Measurements from ENCODE around the gene HK2.

- no peak for TF ChIP-seq CTCF (IDR thresholded peaks at IDR 0.05)
- TF ChIP-seq POLR2A (IDR thresholded peaks at IDR 0.05), result no peak
- TF ChIP-seq POLR2AphosphoS5 (IDR thresholded peaks at IDR 0.05), result no peak
Measured at GRCh38 chr2:74862020-74862964, 28.4 kb downstream of the HK2 start.

All from prostate gland (tissue), 2 donors.